HEK293 (cell line): Measurements from ENCODE around the gene PTPRG.
A peak's percentile ranks its signal among the peaks of the same experiment; 100 is the strongest.

Experiments
- BCL6B ChIP-seq: fragments of 450-650 bp; formaldehyde crosslinking; IDR thresholded peaks from 2 replicates; pipeline ENCODE4 v1.5.1; 2017; ENCODE audit warnings: missing biosample characterization, missing genetic modification characterization
- HOXA7 ChIP-seq: sonication (generic); formaldehyde crosslinking; IDR thresholded peaks from 2 replicates; pipeline ENCODE4 v1.8.1; 2022; ENCODE audit warnings: missing genetic modification reagents, borderline replicate concordance
- KLF10 ChIP-seq: fragments of 450-650 bp; IDR thresholded peaks from 2 replicates; pipeline ENCODE4 v1.5.1; 2018; ENCODE audit warnings: missing biosample characterization, mild to moderate bottlenecking, missing genetic modification characterization
- KLF16 ChIP-seq: fragments of 450-650 bp; formaldehyde crosslinking; IDR thresholded peaks from 2 replicates; pipeline ENCODE4 v1.5.1; 2017; ENCODE audit warnings: missing biosample characterization, missing genetic modification characterization
- MYNN ChIP-seq: fragments of 450-650 bp; formaldehyde crosslinking; IDR thresholded peaks from 2 replicates; pipeline ENCODE4 v1.5.1; 2016; ENCODE audit warnings: missing biosample characterization, missing genetic modification characterization, borderline replicate concordance
- MZF1 ChIP-seq: fragments of 450-650 bp; formaldehyde crosslinking; IDR thresholded peaks from 2 replicates; pipeline ENCODE4 v1.5.1; 2017; ENCODE audit warnings: missing biosample characterization, missing genetic modification characterization, borderline replicate concordance
- PATZ1 ChIP-seq: fragments of 450-650 bp; formaldehyde crosslinking; IDR thresholded peaks from 2 replicates; pipeline ENCODE4 v1.5.1; 2016; ENCODE audit warnings: missing biosample characterization, missing genetic modification characterization
- PRDM2 ChIP-seq: fragments of 450-650 bp; formaldehyde crosslinking; IDR thresholded peaks from 2 replicates; pipeline ENCODE4 v1.5.1; 2016; ENCODE audit warnings: missing biosample characterization, missing genetic modification characterization, borderline replicate concordance
- SCRT1 ChIP-seq: fragments of 450-650 bp; formaldehyde crosslinking; IDR thresholded peaks from 2 replicates; pipeline ENCODE4 v1.5.1; 2016; ENCODE audit warnings: missing biosample characterization, missing genetic modification characterization, borderline replicate concordance
- ZBTB44 ChIP-seq: fragments of 450-650 bp; IDR thresholded peaks from 2 replicates; pipeline ENCODE4 v1.5.1; 2018; ENCODE audit warnings: missing biosample characterization, mild to moderate bottlenecking, missing genetic modification characterization
- ZFHX2 ChIP-seq: fragments of 450-650 bp; formaldehyde crosslinking; conservative IDR thresholded peaks from 2 replicates; pipeline ENCODE4 v1.5.1; 2016; ENCODE audit warnings: missing biosample characterization, missing genetic modification characterization
- ZNF155 ChIP-seq: fragments of 450-650 bp; formaldehyde crosslinking; IDR thresholded peaks from 2 replicates; pipeline ENCODE4 v1.5.1; 2016; ENCODE audit warnings: missing biosample characterization, missing genetic modification characterization
- ZNF175 ChIP-seq: fragments of 450-650 bp; formaldehyde crosslinking; IDR thresholded peaks from 2 replicates; pipeline ENCODE4 v1.5.1; 2016; ENCODE audit warnings: missing biosample characterization, missing genetic modification characterization
- ZNF24 ChIP-seq: fragments of 450-650 bp; formaldehyde crosslinking; IDR thresholded peaks from 2 replicates; pipeline ENCODE4 v1.5.1; 2016; ENCODE audit warnings: missing biosample characterization, missing genetic modification characterization
- ZNF341 ChIP-seq: fragments of 450-650 bp; formaldehyde crosslinking; IDR thresholded peaks from 2 replicates; pipeline ENCODE4; 2016; ENCODE audit warnings: low read depth, missing biosample characterization, missing genetic modification characterization
- ZNF362 ChIP-seq: fragments of 450-650 bp; formaldehyde crosslinking; IDR thresholded peaks from 2 replicates; pipeline ENCODE4 v1.5.1; 2016; ENCODE audit warnings: missing biosample characterization, missing genetic modification characterization
- ZNF366 ChIP-seq: fragments of 450-650 bp; formaldehyde crosslinking; conservative IDR thresholded peaks from 2 replicates; pipeline ENCODE4 v1.5.1; 2016; ENCODE audit warnings: missing biosample characterization, missing genetic modification characterization
- ZNF416 ChIP-seq: fragments of 450-650 bp; formaldehyde crosslinking; IDR thresholded peaks from 2 replicates; pipeline ENCODE4 v1.5.1; 2016; ENCODE audit warnings: missing biosample characterization, missing genetic modification characterization
- ZNF513 ChIP-seq: fragments of 450-650 bp; IDR thresholded peaks from 2 replicates; pipeline ENCODE4 v1.5.1; 2018; ENCODE audit warnings: missing biosample characterization, missing genetic modification characterization
- ZNF530 ChIP-seq: fragments of 450-650 bp; formaldehyde crosslinking; IDR thresholded peaks from 2 replicates; pipeline ENCODE4 v1.5.1; 2016; ENCODE audit warnings: low read depth, missing biosample characterization, missing genetic modification characterization
- ZNF621 ChIP-seq: fragments of 450-650 bp; formaldehyde crosslinking; IDR thresholded peaks from 2 replicates; pipeline ENCODE4 v1.5.1; 2017; ENCODE audit warnings: missing biosample characterization, missing genetic modification characterization
- ZNF660 ChIP-seq: fragments of 450-650 bp; IDR thresholded peaks from 2 replicates; pipeline ENCODE4 v1.5.1; 2018; ENCODE audit warnings: missing biosample characterization, mild to moderate bottlenecking, missing genetic modification characterization
- ZNF664 ChIP-seq: fragments of 450-650 bp; formaldehyde crosslinking; IDR thresholded peaks from 2 replicates; pipeline ENCODE4 v1.5.1; 2016; ENCODE audit warnings: missing biosample characterization, missing genetic modification characterization
- ZSCAN16 ChIP-seq: fragments of 450-650 bp; formaldehyde crosslinking; IDR thresholded peaks from 2 replicates; pipeline ENCODE4 v1.5.1; 2016; ENCODE audit warnings: missing biosample characterization, missing genetic modification characterization
- ZSCAN23 ChIP-seq: fragments of 450-650 bp; formaldehyde crosslinking; IDR thresholded peaks from 2 replicates; pipeline ENCODE4 v1.5.1; 2016; ENCODE audit warnings: missing biosample characterization, missing genetic modification characterization
- ZSCAN30 ChIP-seq: fragments of 450-650 bp; IDR thresholded peaks from 2 replicates; pipeline ENCODE4 v1.5.1; 2018; ENCODE audit warnings: missing biosample characterization, mild to moderate bottlenecking, missing genetic modification characterization, moderate library complexity

Gene PTPRG

GRCh38 chr3:61637088-61638051, 76.0 kb downstream of the PTPRG start (continued):
- no peak for TF ChIP-seq PATZ1 (tag by site-specific recombination)
- TF ChIP-seq HOXA7: no peak
- TF ChIP-seq ZBTB44 (tag by site-specific recombination): no peak
- TF ChIP-seq ZSCAN23 (tag by site-specific recombination): no peak
- TF ChIP-seq MZF1 (tag by site-specific recombination): no peak
- TF ChIP-seq ZFHX2 (tag by site-specific recombination): no peak
- no peak for TF ChIP-seq BCL6B (tag by site-specific recombination)
- no peak for TF ChIP-seq ZSCAN16 (tag by site-specific recombination)
- no peak for TF ChIP-seq MYNN (tag by site-specific recombination)
- no peak for TF ChIP-seq SCRT1 (tag by site-specific recombination)
- TF ChIP-seq ZNF24 (tag by site-specific recombination): no peak
- no peak for TF ChIP-seq ZNF530 (tag by site-specific recombination)
- TF ChIP-seq KLF10 (tag by site-specific recombination): no peak
- peak; percentile 15; the same call in 1 of the 2 replicates for TF ChIP-seq ZSCAN30
- no peak for TF ChIP-seq ZNF513 (tag by site-specific recombination)
- TF ChIP-seq ZNF175 (tag by site-specific recombination): no peak
- TF ChIP-seq ZNF366 (tag by site-specific recombination): peak; percentile 52; the same call in 1 of the 2 replicates
- TF ChIP-seq ZNF341 (tag by site-specific recombination): no peak
- TF ChIP-seq ZNF660 (tag by site-specific recombination): no peak
- no peak for TF ChIP-seq ZNF362 (tag by site-specific recombination)
- TF ChIP-seq ZNF416 (tag by site-specific recombination): no peak
- no peak for TF ChIP-seq PRDM2 (tag by site-specific recombination)
- no peak for TF ChIP-seq ZNF621 (tag by site-specific recombination)
- no peak for TF ChIP-seq KLF16 (tag by site-specific recombination)
- no peak for TF ChIP-seq ZNF664 (tag by site-specific recombination)
- no peak for TF ChIP-seq ZNF155 (tag by site-specific recombination)
